Measurements from ENCODE around the gene FZD10.

FZD10 gene

DNA sequence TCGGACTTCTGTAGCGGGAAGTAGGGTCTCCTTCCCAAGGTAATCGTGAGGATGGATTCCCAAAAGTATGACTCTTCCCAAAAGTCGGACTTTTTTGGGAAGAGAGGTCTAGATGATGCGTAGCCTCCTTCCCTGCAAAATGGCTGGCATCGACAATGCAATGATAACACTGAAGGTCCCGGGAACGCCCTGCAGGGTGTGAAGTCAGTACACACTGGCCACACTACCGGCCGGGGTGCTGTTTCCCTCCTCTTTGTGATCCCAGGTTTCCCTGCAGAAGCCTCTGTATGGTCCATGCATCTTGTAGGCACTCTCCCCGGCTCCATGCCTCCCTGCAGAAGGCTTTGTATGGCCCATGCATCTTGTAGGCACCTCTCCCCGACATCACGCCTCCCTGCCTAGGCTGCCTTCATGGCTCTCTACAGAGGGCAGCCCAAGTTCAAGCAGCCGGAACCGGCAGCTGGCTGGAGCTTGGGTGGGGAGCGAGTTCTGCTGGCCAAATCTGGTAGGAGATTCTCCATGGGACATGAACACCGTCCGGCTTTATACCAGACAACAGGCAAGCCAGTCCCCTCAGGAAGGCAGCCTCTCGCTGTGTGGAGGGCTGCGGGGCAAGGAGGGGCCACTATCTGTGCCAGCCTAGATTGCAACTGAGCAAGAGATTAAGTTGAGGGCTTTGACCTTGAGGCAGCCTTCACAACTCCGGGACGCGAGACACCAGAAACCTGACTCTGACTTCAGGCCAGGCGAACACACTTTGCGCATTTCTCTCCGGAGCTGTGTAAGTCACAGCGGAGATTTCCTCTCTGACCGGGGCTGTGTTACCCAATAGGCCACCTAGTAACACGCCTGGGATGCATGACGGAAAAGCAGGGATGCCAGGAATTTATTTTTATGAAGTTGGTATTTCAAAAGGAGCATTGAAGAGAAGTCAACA, 23.5 kb downstream of the FZD10 start:
- no peak for TF ChIP-seq REST (IDR thresholded peaks at IDR 0.05; ENCODE audit: low read depth)
- no peak for TF ChIP-seq TCF12 (IDR thresholded peaks at IDR 0.05; ENCODE audit: low read depth)
- TF ChIP-seq CEBPB (IDR thresholded peaks at IDR 0.05) = no peak
- TF ChIP-seq ZBTB7A (IDR thresholded peaks at IDR 0.05; ENCODE audit: low read depth) = no peak
- TF ChIP-seq MAX (IDR thresholded peaks at IDR 0.05) = no peak
- TF ChIP-seq EP300 (IDR thresholded peaks at IDR 0.05; ENCODE audit: borderline replicate concordance) = no peak
- TF ChIP-seq EGR1 (IDR thresholded peaks at IDR 0.05) = no peak
- no peak for TF ChIP-seq YY1 (IDR thresholded peaks at IDR 0.05; ENCODE audit: low read depth)
- TF ChIP-seq FOXM1 (IDR thresholded peaks at IDR 0.05; ENCODE audit: borderline replicate concordance, low read depth) = no peak
- TF ChIP-seq NFIC (IDR thresholded peaks at IDR 0.05) = no peak
- no peak for TF ChIP-seq CREB1 (IDR thresholded peaks at IDR 0.05; ENCODE audit: low read depth)
- no peak for TF ChIP-seq TEAD4 (IDR thresholded peaks at IDR 0.05)
- TF ChIP-seq, protein P1, sequence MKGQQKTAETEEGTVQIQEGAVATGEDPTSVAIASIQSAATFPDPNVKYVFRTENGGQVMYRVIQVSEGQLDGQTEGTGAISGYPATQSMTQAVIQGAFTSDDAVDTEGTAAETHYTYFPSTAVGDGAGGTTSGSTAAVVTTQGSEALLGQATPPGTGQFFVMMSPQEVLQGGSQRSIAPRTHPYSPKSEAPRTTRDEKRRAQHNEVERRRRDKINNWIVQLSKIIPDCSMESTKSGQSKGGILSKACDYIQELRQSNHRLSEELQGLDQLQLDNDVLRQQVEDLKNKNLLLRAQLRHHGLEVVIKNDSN (IDR thresholded peaks at IDR 0.05) = no peak

DNA sequence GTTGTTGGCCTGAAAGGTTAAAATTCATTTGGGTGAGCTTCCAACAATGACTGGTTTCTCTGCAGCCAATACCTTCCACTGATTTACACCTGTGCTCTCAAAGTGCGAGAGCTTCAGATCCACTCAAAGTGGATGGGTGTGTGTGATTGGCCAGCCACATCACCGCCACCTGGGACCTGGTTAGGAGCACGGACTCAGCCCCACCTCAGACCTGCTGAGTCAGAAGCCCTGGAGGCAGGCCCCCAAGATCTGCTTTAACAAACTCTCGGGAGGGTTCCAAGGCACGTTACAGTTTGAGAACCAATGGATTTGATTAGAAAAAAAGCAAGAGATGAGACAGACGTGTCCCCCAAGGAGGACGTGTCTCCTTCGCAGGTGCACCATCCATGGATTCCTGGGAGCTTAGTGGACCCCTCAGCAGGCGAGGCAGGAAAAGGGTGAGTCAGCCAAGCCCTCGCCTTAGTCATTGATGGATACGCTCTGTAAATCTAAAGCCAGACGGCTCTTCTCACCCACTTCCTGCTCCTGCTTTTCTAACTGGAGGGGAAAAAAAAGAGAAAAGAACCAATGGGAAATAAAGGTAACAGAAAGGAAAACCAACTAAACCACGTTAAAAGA, 24.5 kb downstream of the FZD10 start:
- TF ChIP-seq REST (IDR thresholded peaks at IDR 0.05; ENCODE audit: low read depth) (no peak), EP300 (IDR thresholded peaks at IDR 0.05; ENCODE audit: borderline replicate concordance) (no peak), NFIC (IDR thresholded peaks at IDR 0.05) (no peak), ZBTB7A (IDR thresholded peaks at IDR 0.05; ENCODE audit: low read depth) (no peak), TEAD4 (IDR thresholded peaks at IDR 0.05) (no peak), MAX (IDR thresholded peaks at IDR 0.05) (no peak), RAD21 (IDR thresholded peaks at IDR 0.05; ENCODE audit: low read depth) (no peak), YY1 (IDR thresholded peaks at IDR 0.05; ENCODE audit: low read depth) (no peak), FOXM1 (IDR thresholded peaks at IDR 0.05; ENCODE audit: borderline replicate concordance, low read depth) (no peak), CEBPB (IDR thresholded peaks at IDR 0.05) (no peak), CREB1 (IDR thresholded peaks at IDR 0.05; ENCODE audit: low read depth) (no peak), EGR1 (IDR thresholded peaks at IDR 0.05) (no peak)
- TF ChIP-seq, protein P1 (IDR thresholded peaks at IDR 0.05) = no peak

- TF ChIP-seq TEAD4 (IDR thresholded peaks at IDR 0.05) (no peak), MAX (IDR thresholded peaks at IDR 0.05) (no peak), RAD21 (IDR thresholded peaks at IDR 0.05; ENCODE audit: low read depth) (no peak), CEBPB (IDR thresholded peaks at IDR 0.05) (no peak), NFIC (IDR thresholded peaks at IDR 0.05) (no peak), REST (IDR thresholded peaks at IDR 0.05; ENCODE audit: low read depth) (no peak), ZBTB7A (IDR thresholded peaks at IDR 0.05; ENCODE audit: low read depth) (no peak), TCF12 (IDR thresholded peaks at IDR 0.05; ENCODE audit: low read depth) (no peak), CREB1 (IDR thresholded peaks at IDR 0.05; ENCODE audit: low read depth) (no peak), YY1 (IDR thresholded peaks at IDR 0.05; ENCODE audit: low read depth) (no peak), FOXM1 (IDR thresholded peaks at IDR 0.05; ENCODE audit: borderline replicate concordance, low read depth) (no peak), TAF1 (IDR thresholded peaks at IDR 0.05; ENCODE audit: low read depth) (no peak), EGR1 (IDR thresholded peaks at IDR 0.05) (no peak), EP300 (IDR thresholded peaks at IDR 0.05; ENCODE audit: borderline replicate concordance) (no peak)
- TF ChIP-seq, protein P1 (IDR thresholded peaks at IDR 0.05) = no peak
These were observed 30.5 kb downstream of the FZD10 start for GRCh38 chr12:130192642-130193345.
